ENCODE data around the gene ZNF460.

GRCh38 chr19:57327993-57328392 lies 47.7 kb downstream of the ZNF460 start:
- TF ChIP-seq CTCF (IDR thresholded peaks at IDR 0.05) (no peak), POLR2A (IDR thresholded peaks at IDR 0.05) (no peak)

Data from heart left ventricle (tissue), 13 donors.